Measurements from ENCODE around the gene PDLIM1. TPM values are rescaled to one million over a fixed set of nuclear protein-coding genes. Genes with fewer than 3 reads are reported as not detected.

PDLIM1 gene
- total and polyA plus RNA-seq, 2 of the 13 experiments (the other 11 are each of a cell fraction or from before 2014, with no cell fraction given), result 119 to 123 TPM

DNA sequence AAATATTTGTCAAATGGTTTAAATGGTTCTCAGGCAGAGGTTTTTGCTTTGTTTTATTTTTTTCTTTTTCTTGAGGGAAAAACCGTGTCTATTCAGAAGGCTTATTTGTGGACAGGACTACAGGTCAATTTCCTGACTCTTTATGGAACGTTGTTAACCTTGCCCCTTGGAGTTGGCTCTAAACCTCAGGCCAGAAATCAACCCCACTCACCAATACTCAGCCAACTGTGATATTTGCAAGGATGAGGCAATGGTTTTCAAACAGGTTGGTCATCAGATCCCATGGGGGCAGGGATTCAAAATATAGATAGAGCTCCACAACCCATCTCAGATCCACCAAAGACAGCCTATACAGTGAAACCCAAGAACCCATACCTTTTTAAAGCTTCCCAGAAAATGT is 10.2 kb downstream of the PDLIM1 start (continued):
- TF ChIP-seq SMAD1 (CRISPR knock-in tag; IDR thresholded peaks at IDR 0.05; ENCODE audit: borderline replicate concordance, low read depth), result no peak
- 0 out of 2 replicates have a peak, but pooled peaks have one; percentile 31 for TF ChIP-seq TCF7 (IDR thresholded peaks at IDR 0.05; ENCODE audit: low read depth)
- no peak for TF ChIP-seq ZBTB1 (CRISPR knock-in tag; IDR thresholded peaks at IDR 0.05; ENCODE audit: borderline replicate concordance)
- TF ChIP-seq ISL2 (CRISPR knock-in tag; IDR thresholded peaks at IDR 0.05), result 0 out of 2 replicates have a peak, but pooled peaks have one; percentile 17
- TF ChIP-seq POLR2AphosphoS2 (IDR thresholded peaks at IDR 0.05; ENCODE audit: low read depth, low read length), result no peak
- peak; percentile 85 for TF ChIP-seq CEBPG (CRISPR knock-in tag; IDR thresholded peaks at IDR 0.05)
- TF ChIP-seq NFKBIZ (CRISPR knock-in tag; IDR thresholded peaks at IDR 0.05), result no peak
- TF ChIP-seq, protein P1, sequence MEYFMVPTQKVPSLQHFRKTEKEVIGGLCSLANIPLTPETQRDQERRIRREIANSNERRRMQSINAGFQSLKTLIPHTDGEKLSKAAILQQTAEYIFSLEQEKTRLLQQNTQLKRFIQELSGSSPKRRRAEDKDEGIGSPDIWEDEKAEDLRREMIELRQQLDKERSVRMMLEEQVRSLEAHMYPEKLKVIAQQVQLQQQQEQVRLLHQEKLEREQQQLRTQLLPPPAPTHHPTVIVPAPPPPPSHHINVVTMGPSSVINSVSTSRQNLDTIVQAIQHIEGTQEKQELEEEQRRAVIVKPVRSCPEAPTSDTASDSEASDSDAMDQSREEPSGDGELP (IDR thresholded peaks at IDR 0.05; ENCODE audit: borderline replicate concordance, low read depth), result no peak
- TF ChIP-seq ZNF598 (CRISPR knock-in tag; IDR thresholded peaks at IDR 0.05; ENCODE audit: borderline replicate concordance), result no peak
- no peak for TF ChIP-seq GTF3A (CRISPR knock-in tag; conservative IDR thresholded peaks at IDR 0.05)
- TF ChIP-seq, protein P2, sequence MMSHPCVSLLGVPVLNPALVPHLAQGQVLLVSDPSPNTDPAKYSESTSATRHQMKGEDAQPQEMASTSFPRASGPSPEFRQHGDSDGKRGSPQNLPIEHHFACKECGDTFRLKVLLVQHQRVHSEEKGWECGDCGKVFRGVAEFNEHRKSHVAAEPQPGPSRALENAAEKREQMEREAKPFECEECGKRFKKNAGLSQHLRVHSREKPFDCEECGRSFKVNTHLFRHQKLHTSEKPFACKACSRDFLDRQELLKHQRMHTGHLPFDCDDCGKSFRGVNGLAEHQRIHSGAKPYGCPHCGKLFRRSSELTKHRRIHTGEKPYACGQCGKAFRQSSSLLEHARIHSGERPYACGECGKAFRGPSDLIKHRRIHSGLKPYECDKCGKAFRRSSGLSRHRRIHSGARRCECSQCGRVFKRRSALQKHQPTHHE (CRISPR knock-in tag; IDR thresholded peaks at IDR 0.05; ENCODE audit: borderline replicate concordance), result no peak
- no peak for TF ChIP-seq ZNF224 (CRISPR knock-in tag; IDR thresholded peaks at IDR 0.05)
- no peak for TF ChIP-seq BCL6 (CRISPR knock-in tag; IDR thresholded peaks at IDR 0.05)
- 0 out of 2 replicates have a peak, but pooled peaks have one; percentile 57 for TF ChIP-seq ZNF614 (CRISPR knock-in tag; IDR thresholded peaks at IDR 0.05; ENCODE audit: borderline replicate concordance)
- TF ChIP-seq MIER3 (CRISPR knock-in tag; IDR thresholded peaks at IDR 0.05; ENCODE audit: borderline replicate concordance), result no peak
- TF ChIP-seq, protein P3, sequence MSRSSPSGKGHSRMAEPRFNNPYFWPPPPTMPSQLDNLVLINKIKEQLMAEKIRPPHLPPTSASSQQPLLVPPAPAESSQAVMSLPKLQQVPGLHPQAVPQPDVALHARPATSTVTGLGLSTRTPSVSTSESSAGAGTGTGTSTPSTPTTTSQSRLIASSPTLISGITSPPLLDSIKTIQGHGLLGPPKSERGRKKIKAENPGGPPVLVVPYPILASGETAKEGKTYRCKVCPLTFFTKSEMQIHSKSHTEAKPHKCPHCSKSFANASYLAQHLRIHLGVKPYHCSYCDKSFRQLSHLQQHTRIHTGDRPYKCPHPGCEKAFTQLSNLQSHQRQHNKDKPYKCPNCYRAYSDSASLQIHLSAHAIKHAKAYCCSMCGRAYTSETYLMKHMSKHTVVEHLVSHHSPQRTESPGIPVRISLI (CRISPR knock-in tag; IDR thresholded peaks at IDR 0.05; ENCODE audit: borderline replicate concordance), result peak; percentile 52; the same call in 1 of the 2 replicates
- no peak for TF ChIP-seq POLR2AphosphoS5 (IDR thresholded peaks at IDR 0.05; ENCODE audit: low read depth, low read length)
- no peak for TF ChIP-seq PRPF4 (IDR thresholded peaks at IDR 0.05; ENCODE audit: low read depth, low read length, poor library complexity, severe bottlenecking)
- no peak for TF ChIP-seq ZFYVE20 (CRISPR knock-in tag; IDR thresholded peaks at IDR 0.05; ENCODE audit: borderline replicate concordance, low read depth)
- no peak for TF ChIP-seq ZNF713 (CRISPR knock-in tag; IDR thresholded peaks at IDR 0.05)
- TF ChIP-seq, protein P4, sequence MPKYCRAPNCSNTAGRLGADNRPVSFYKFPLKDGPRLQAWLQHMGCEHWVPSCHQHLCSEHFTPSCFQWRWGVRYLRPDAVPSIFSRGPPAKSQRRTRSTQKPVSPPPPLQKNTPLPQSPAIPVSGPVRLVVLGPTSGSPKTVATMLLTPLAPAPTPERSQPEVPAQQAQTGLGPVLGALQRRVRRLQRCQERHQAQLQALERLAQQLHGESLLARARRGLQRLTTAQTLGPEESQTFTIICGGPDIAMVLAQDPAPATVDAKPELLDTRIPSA (CRISPR knock-in tag; IDR thresholded peaks at IDR 0.05; ENCODE audit: borderline replicate concordance), result no peak
- no peak for TF ChIP-seq RBFOX2 (IDR thresholded peaks at IDR 0.05; ENCODE audit: low read depth, low read length)
- no peak for TF ChIP-seq SMARCE1 (IDR thresholded peaks at IDR 0.05; ENCODE audit: borderline replicate concordance)
- no peak for TF ChIP-seq ZNF570 (CRISPR knock-in tag; IDR thresholded peaks at IDR 0.05; ENCODE audit: borderline replicate concordance)
- TF ChIP-seq MIXL1 (CRISPR knock-in tag; IDR thresholded peaks at IDR 0.05), result peak; percentile 62
- TF ChIP-seq, protein P5, sequence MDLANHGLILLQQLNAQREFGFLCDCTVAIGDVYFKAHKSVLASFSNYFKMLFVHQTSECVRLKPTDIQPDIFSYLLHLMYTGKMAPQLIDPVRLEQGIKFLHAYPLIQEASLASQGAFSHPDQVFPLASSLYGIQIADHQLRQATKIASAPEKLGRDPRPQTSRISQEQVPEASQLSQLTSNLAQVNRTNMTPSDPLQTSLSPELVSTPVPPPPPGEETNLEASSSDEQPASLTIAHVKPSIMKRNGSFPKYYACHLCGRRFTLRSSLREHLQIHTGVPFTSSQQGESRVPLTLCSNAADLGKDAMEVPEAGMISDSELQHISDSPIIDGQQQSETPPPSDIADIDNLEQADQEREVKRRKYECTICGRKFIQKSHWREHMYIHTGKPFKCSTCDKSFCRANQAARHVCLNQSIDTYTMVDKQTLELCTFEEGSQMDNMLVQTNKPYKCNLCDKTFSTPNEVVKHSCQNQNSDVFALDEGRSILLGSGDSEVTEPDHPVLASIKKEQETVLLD (CRISPR knock-in tag; IDR thresholded peaks at IDR 0.05; ENCODE audit: low read depth), result no peak
- TF ChIP-seq RELA (CRISPR knock-in tag; IDR thresholded peaks at IDR 0.05), result no peak
- no peak for TF ChIP-seq IKZF4 (CRISPR knock-in tag; IDR thresholded peaks at IDR 0.05; ENCODE audit: borderline replicate concordance, low read depth, not compliant biosample characterization)
